Retinal pigment epithelial cell (primary cell): ENCODE measurements around the gene NR6A1.

Experiments used
- DNase-seq: peaks from one replicate; pipeline ENCODE4 v3.0.0-alpha.2; 2010; ENCODE audit warnings: low read depth
- H3K4me3 ChIP-seq: 2 replicates; pipeline ENCODE4 v1.5.1; 2011; ENCODE audit warnings: mild to moderate bottlenecking, low read length, control low read depth, moderate library complexity
- TF ChIP-seq, protein P1 (sequence below): conservative IDR thresholded peaks from 2 replicates; pipeline ENCODE4 v1.5.1; 2011; ENCODE audit warnings: low read depth, low read length, control low read depth, inconsistent platforms

Gene NR6A1

GRCh38 chr9:124699575-124699974 is 71.5 kb downstream of the NR6A1 start:
- TF ChIP-seq, protein P1, sequence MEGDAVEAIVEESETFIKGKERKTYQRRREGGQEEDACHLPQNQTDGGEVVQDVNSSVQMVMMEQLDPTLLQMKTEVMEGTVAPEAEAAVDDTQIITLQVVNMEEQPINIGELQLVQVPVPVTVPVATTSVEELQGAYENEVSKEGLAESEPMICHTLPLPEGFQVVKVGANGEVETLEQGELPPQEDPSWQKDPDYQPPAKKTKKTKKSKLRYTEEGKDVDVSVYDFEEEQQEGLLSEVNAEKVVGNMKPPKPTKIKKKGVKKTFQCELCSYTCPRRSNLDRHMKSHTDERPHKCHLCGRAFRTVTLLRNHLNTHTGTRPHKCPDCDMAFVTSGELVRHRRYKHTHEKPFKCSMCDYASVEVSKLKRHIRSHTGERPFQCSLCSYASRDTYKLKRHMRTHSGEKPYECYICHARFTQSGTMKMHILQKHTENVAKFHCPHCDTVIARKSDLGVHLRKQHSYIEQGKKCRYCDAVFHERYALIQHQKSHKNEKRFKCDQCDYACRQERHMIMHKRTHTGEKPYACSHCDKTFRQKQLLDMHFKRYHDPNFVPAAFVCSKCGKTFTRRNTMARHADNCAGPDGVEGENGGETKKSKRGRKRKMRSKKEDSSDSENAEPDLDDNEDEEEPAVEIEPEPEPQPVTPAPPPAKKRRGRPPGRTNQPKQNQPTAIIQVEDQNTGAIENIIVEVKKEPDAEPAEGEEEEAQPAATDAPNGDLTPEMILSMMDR = no peak
- H3K4me3 ChIP-seq = no peak overlapping the region
- DNase-seq = no peak

DNA sequence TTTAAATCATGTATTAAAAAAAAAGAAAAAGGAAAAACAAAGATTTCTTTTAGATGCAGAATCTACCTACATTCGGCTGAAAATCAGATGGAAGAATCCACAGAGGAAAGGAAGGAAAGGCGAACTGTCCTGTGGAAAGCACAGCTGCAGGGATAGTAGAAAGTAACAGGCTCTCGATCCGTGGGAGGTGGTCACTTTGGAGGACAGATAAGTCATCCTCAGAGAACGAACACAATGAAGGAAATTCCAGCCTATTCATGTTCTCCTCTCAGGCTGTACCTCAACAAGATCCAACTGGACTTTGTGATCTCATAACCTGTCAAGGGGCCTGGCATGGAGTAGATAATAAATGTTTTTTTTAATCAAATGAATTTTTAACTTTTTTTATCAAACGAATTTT is 72.8 kb downstream of the NR6A1 start:
- no peak overlapping the region for H3K4me3 ChIP-seq
- TF ChIP-seq, protein P1 = no peak
- no peak for DNase-seq

GRCh38 chr9:124697326-124698200 is 73.5 kb downstream of the NR6A1 start:
- H3K4me3 ChIP-seq = no peak overlapping the region
- TF ChIP-seq, protein P1 = no peak
- no peak for DNase-seq

DNA sequence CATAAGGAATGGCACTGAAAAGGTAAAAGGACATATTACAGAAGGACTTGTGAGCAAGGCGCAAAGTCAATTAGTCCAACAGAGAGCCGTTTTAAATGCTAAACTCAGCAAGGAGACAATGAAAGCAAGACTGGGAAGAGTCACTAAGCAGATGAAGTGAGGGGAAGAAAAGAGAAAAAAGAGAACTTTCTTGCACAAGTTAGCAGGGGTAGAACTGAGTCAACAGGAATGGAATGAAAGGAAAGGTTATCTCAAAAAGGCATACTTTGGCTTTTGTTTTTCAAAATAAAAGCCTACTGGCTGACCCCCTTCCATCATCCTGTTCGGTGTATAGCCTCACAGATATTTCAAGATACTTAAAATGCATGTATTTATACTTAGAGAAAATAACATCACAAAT is 75.0 kb downstream of the NR6A1 start:
- H3K4me3 ChIP-seq = no peak overlapping the region
- DNase-seq = no peak
- TF ChIP-seq, protein P1 = no peak

DNA sequence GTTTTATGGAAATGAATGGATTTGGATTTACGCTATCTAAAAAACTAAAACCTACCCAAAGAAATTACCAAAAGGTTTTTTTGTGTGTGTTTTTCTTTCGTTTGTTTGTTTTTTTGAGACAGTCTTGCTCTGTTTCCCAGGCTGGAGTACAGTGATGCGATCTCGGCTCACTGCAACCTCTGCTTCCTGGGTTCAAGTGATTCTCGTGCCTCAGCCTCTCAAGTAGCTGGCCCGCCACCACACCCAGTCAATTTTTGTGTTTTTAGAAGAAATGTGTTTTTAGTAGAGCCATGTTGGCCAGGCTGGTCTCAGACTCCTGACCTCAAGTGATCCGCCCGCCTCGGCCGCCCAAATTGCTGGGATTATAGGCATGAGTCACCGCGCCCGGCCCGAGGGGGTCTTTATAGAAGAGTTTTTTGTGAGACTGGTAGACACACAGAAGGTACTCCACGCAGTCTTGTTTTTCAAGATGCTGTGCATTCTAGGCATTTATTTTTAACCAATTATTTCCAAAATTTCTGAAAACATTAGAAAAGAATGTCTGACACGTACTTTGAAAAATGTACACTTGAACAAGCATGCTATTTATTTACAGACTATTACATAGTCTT is 75.7 kb downstream of the NR6A1 start:
- no peak for DNase-seq
- TF ChIP-seq, protein P1 = no peak
- H3K4me3 ChIP-seq = no peak overlapping the region

- DNase-seq = no peak
- TF ChIP-seq, protein P1 = no peak
- H3K4me3 ChIP-seq = no peak overlapping the region
Observed at GRCh38 chr9:124694414-124695279, 76.5 kb downstream of the NR6A1 start.
